Right atrium auricular region (tissue), 2 donors: Measurements from ENCODE around the gene SCARF2. TPM values are rescaled to one million over a fixed set of nuclear protein-coding genes. Genes with fewer than 3 reads are reported as not detected.

Experiments
- DNase-seq: peaks from one replicate; pipeline ENCODE4 v3.0.0-alpha.2; 2019; ENCODE audit warnings: low spot score
- H3K27ac ChIP-seq, 2 donors: fragments of 200-600 bp; sonication (generic); 1 replicate in 1 of 2; 2 replicates in 1 of 2; pipeline ENCODE4 v1.5.1; 2016 to 2019
- H3K27me3 ChIP-seq, 2 donors: fragments of 200-600 bp; sonication (generic); one replicate each; pipeline versions ENCODE4 v1.5.1 to v1.6.0; 2017 to 2019
- H3K36me3 ChIP-seq: fragments of 200-600 bp; sonication (generic); one replicate; pipeline ENCODE4 v1.5.1; 2016
- H3K4me1 ChIP-seq, 2 donors: fragments of 200-600 bp; sonication (generic); one replicate each; pipeline versions ENCODE4 v1.5.1 to v1.6.0; 2017 to 2019
- H3K4me3 ChIP-seq, 2 donors: fragments of 200-600 bp; sonication (generic); 1 replicate in 1 of 2; 2 replicates in 1 of 2; pipeline ENCODE4 v1.5.1; 2017 to 2019; ENCODE audit warnings: mild to moderate bottlenecking in 1 of 2, moderate library complexity in 1 of 2
- H3K9me3 ChIP-seq, 2 donors: fragments of 200-600 bp; sonication (generic); one replicate each; pipeline ENCODE4 v1.5.1; 2019
- total RNA-seq, 2 donors: library from RNA; depleted of rRNA; stranded (reverse); fragments of >200 nt; gene quantifications; one replicate each; pipeline ENCODE4 v1.1.0, GENCODE V29; 2016
- TF ChIP-seq, protein P1 (sequence below), 2 donors: fragments of 200-600 bp; sonication (generic); IDR thresholded peaks; one replicate each; pipeline ENCODE4 v1.5.1; 2019; ENCODE audit warnings: antibody characterized with exemption in 2 of 2

SCARF2 gene
- total RNA-seq, 2 donors from 2014 or later, result 6.5 to 11.0 TPM

- DNase-seq, result no peak
- H3K4me1 ChIP-seq, result peaks cover 0 to 1% of the 10 kb centered on the region in 2 donors
- TF ChIP-seq, protein P1, sequence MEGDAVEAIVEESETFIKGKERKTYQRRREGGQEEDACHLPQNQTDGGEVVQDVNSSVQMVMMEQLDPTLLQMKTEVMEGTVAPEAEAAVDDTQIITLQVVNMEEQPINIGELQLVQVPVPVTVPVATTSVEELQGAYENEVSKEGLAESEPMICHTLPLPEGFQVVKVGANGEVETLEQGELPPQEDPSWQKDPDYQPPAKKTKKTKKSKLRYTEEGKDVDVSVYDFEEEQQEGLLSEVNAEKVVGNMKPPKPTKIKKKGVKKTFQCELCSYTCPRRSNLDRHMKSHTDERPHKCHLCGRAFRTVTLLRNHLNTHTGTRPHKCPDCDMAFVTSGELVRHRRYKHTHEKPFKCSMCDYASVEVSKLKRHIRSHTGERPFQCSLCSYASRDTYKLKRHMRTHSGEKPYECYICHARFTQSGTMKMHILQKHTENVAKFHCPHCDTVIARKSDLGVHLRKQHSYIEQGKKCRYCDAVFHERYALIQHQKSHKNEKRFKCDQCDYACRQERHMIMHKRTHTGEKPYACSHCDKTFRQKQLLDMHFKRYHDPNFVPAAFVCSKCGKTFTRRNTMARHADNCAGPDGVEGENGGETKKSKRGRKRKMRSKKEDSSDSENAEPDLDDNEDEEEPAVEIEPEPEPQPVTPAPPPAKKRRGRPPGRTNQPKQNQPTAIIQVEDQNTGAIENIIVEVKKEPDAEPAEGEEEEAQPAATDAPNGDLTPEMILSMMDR (IDR thresholded peaks at IDR 0.05), result no peak
- H3K27me3 ChIP-seq, result no peaks in the 10 kb centered on the region
- H3K36me3 ChIP-seq, result no peaks in the 10 kb centered on the region
- H3K4me3 ChIP-seq, result no peak overlapping the region
- H3K27ac ChIP-seq, result no peak overlapping the region
- no peaks in the 10 kb centered on the region for H3K9me3 ChIP-seq
Observed at GRCh38 chr22:20469110-20469868, 31.7 kb upstream of the SCARF2 start.

GRCh38 chr22:20466659-20467379 lies 29.2 kb upstream of the SCARF2 start:
- Histone ChIP-seq H3K27me3 (no peaks in the 10 kb centered on the region), H3K9me3 (no peaks in the 10 kb centered on the region), H3K4me1 (peaks cover 0 to 15% of the 10 kb centered on the region in 2 donors), H3K4me3 (no peak overlapping the region), H3K36me3 (no peaks in the 10 kb centered on the region), H3K27ac (no peak overlapping the region)
- no peak for DNase-seq
- TF ChIP-seq, protein P1 (IDR thresholded peaks at IDR 0.05), result no peak

GRCh38 chr22:20465759-20466077 lies 28.1 kb upstream of the SCARF2 start:
- TF ChIP-seq, protein P1 (IDR thresholded peaks at IDR 0.05), result no peak
- H3K4me3 ChIP-seq, result no peak overlapping the region
- peaks cover 0 to 15% of the 10 kb centered on the region in 2 donors for H3K4me1 ChIP-seq
- no peaks in the 10 kb centered on the region for H3K9me3 ChIP-seq
- no peak for DNase-seq
- no peaks in the 10 kb centered on the region for H3K27me3 ChIP-seq
- H3K27ac ChIP-seq, result no peak overlapping the region
- no peaks in the 10 kb centered on the region for H3K36me3 ChIP-seq

DNA sequence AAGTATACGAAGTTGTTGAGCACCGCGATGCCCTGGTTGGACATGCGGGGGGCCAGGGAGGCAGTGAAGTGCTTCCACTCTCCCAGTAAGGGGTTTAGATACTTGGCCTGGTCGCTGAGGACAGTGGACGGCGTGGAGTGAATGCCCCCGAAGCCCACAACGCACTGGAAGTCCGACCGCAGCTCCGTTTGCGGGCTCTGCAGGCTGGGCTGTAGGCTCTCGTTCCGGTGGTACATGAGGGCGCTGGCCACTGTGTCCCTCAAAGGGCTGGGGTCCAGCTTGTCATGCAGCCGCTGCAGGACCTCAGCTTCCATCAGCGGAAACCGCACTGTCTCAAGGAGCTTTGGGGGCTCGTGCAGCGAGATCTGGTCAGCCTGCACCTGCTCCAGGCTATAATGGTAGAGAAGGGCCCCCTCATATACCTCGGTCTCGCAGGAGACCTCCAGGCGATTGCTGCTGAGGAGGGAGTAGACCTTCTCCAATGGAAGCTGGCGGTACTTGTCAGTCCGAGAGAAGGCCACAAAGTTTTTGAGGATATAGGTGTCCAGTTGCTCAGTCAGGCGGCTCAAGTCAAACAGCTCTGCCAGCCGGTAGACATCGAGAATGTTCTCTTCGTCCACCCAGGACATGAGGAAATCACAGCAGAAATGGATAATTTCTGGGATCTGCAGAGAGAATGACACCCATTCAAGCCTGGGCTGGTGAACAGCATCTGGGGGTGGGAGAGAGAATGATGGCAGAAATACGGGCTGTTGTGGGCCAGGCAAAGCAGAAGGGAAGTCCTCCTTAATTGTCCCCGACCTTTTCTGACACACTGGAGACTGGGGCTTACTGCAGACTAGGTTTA lies 27.5 kb upstream of the SCARF2 start:
- H3K36me3 ChIP-seq, result no peaks in the 10 kb centered on the region
- H3K4me1 ChIP-seq, result peaks cover 0 to 15% of the 10 kb centered on the region in 2 donors
- no peaks in the 10 kb centered on the region for H3K27me3 ChIP-seq
- no peak overlapping the region for H3K4me3 ChIP-seq
- TF ChIP-seq, protein P1 (IDR thresholded peaks at IDR 0.05), result no peak
- no peak overlapping the region for H3K27ac ChIP-seq
- H3K9me3 ChIP-seq, result no peaks in the 10 kb centered on the region
- no peak for DNase-seq

GRCh38 chr22:20464096-20464614 lies 26.5 kb upstream of the SCARF2 start:
- TF ChIP-seq, protein P1 (IDR thresholded peaks at IDR 0.05), result no peak
- no peaks in the 10 kb centered on the region for H3K9me3 ChIP-seq
- H3K27me3 ChIP-seq, result no peaks in the 10 kb centered on the region
- DNase-seq, result no peak
- no peak overlapping the region for H3K4me3 ChIP-seq
- H3K36me3 ChIP-seq, result no peaks in the 10 kb centered on the region
- no peak overlapping the region for H3K27ac ChIP-seq
- H3K4me1 ChIP-seq, result peaks cover 0 to 15% of the 10 kb centered on the region in 2 donors
